Mesendoderm (in vitro differentiated cells): ENCODE measurements around the gene CHRNA4.

Experiments
- DNase-seq: peaks from one replicate; pipeline ENCODE4 v3.0.0; 2013
- H2AK5ac ChIP-seq: 2 replicates; pipeline ENCODE4 v1.6.1; 2013; ENCODE audit warnings: low read length, inconsistent platforms
- H2BK120ac ChIP-seq: 2 replicates; pipeline ENCODE4 v1.6.1; 2013; ENCODE audit warnings: low read depth, mild to moderate bottlenecking, low read length, moderate library complexity, mixed read lengths
- H2BK15ac ChIP-seq: replicated peaks from 2 replicates; pipeline ENCODE4 v1.6.1; 2013; ENCODE audit warnings: low read depth, mild to moderate bottlenecking, moderate library complexity
- H2BK5ac ChIP-seq: 2 replicates; pipeline ENCODE4 v1.6.1; 2013; ENCODE audit warnings: low read length, inconsistent platforms
- H3K18ac ChIP-seq: 2 replicates; pipeline ENCODE4 v1.6.1; 2013; ENCODE audit warnings: mild to moderate bottlenecking, low read length, mixed read lengths
- H3K23ac ChIP-seq: one replicate; pipeline ENCODE4 v1.6.1; 2013; ENCODE audit warnings: low read length
- H3K27ac ChIP-seq: 2 replicates; pipeline ENCODE4 v1.5.1; 2013; ENCODE audit warnings: low read depth, mild to moderate bottlenecking, inconsistent platforms, low read length, moderate library complexity
- H3K27me3 ChIP-seq: 2 replicates; pipeline ENCODE4 v1.6.1; 2013; ENCODE audit warnings: low read length, control low read depth, mild to moderate bottlenecking, inconsistent platforms; ENCODE audit not compliant: insufficient read depth, poor library complexity
- H3K36me3 ChIP-seq: 2 replicates; pipeline ENCODE4 v1.6.1; 2013; ENCODE audit warnings: low read length, inconsistent platforms; ENCODE audit not compliant: control insufficient read depth, insufficient read depth
- H3K4ac ChIP-seq: one replicate; pipeline ENCODE4 v1.6.1; 2013; ENCODE audit warnings: low read depth, mild to moderate bottlenecking, low read length, moderate library complexity
- H3K4me1 ChIP-seq: 2 replicates; pipeline ENCODE4 v1.6.1; 2013; ENCODE audit warnings: low read depth, low read length, inconsistent platforms; ENCODE audit not compliant: control insufficient read depth
- H3K4me2 ChIP-seq: 2 replicates; pipeline ENCODE4 v1.6.1; 2013; ENCODE audit warnings: low read length
- H3K4me3 ChIP-seq: 2 replicates; pipeline ENCODE4 v1.5.1; 2013; ENCODE audit warnings: mild to moderate bottlenecking, low read length
- H3K56ac ChIP-seq: one replicate; pipeline ENCODE4 v1.6.1; 2013; ENCODE audit warnings: low read length
- H3K79me1 ChIP-seq: 2 replicates; pipeline ENCODE4 v1.6.1; 2013; ENCODE audit warnings: low read length, inconsistent platforms
- H3K79me2 ChIP-seq: 2 replicates; pipeline ENCODE4 v1.6.1; 2013; ENCODE audit warnings: mild to moderate bottlenecking, low read length; ENCODE audit not compliant: control insufficient read depth, insufficient read depth
- H3K9ac ChIP-seq: 2 replicates; pipeline ENCODE4 v1.6.1; 2013; ENCODE audit warnings: low read length, inconsistent platforms
- H4K5ac ChIP-seq: one replicate; pipeline ENCODE4 v1.6.1; 2013; ENCODE audit warnings: low read length
- H4K8ac ChIP-seq: one replicate; pipeline ENCODE4 v1.6.1; 2013; ENCODE audit warnings: low read depth, mild to moderate bottlenecking, control low read depth, low read length, moderate library complexity
- WGBS: extraction: QIAGEN DNeasy Blood & Tissue Kit; methylation state at CpG from one replicate; pipeline ENCODE4 v1.1.7; 2013; ENCODE audit warnings: low lambda C conversion rate, missing lambda C conversion rate; ENCODE audit not compliant: insufficient coverage; ENCODE audit errors: extremely low coverage; 5-methylcytosine and 5-hydroxymethylcytosine counted together

CHRNA4 gene

DNA sequence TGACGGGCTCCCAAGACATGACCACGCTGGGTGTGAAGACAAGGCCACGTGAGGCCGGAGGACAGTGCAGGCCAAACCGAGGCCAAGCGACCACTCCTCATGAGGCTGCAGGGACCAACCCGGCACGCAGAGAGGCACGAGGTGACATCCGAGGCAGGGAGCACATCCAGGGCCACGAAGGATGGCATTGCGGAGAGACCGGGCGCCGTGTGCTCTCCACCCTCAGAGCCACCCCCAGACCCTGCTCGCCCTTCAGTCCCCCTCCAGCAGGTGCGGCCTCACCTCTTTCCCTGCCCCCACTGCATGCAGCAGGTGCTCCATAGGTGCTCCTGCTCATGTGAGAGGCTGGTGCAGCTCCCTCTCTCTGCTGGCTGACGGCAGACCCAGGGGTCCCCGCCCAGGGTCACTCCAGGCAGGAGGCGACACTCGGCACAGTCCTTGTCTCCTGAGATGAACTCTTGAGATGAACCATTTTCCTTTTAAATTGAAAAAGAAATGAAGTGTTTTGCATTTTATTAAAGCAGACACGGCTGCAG, 33.8 kb upstream of the CHRNA4 start:
- Histone ChIP-seq H3K36me3 (no peaks in the 10 kb centered on the region), H3K4ac (no peak overlapping the region), H4K8ac (no peak overlapping the region), H2BK15ac (no peak overlapping the region), H2BK120ac (no peak overlapping the region), H3K27ac (no peak overlapping the region), H3K79me2 (no peaks in the 10 kb centered on the region), H2BK5ac (no peak overlapping the region), H3K9ac (no peak overlapping the region), H3K79me1 (no peaks in the 10 kb centered on the region), H3K4me3 (no peak overlapping the region), H3K27me3 (no peaks in the 10 kb centered on the region), H3K18ac (no peak overlapping the region), H3K4me1 (no peaks in the 10 kb centered on the region), H3K4me2 (no peak overlapping the region), H4K5ac (no peak overlapping the region), H3K23ac (no peak overlapping the region), H3K56ac (no peak overlapping the region), H2AK5ac (no peak overlapping the region)
- no CpG with 5 or more reads among the region's 22 CpGs for WGBS
- DNase-seq, result no peak

DNA sequence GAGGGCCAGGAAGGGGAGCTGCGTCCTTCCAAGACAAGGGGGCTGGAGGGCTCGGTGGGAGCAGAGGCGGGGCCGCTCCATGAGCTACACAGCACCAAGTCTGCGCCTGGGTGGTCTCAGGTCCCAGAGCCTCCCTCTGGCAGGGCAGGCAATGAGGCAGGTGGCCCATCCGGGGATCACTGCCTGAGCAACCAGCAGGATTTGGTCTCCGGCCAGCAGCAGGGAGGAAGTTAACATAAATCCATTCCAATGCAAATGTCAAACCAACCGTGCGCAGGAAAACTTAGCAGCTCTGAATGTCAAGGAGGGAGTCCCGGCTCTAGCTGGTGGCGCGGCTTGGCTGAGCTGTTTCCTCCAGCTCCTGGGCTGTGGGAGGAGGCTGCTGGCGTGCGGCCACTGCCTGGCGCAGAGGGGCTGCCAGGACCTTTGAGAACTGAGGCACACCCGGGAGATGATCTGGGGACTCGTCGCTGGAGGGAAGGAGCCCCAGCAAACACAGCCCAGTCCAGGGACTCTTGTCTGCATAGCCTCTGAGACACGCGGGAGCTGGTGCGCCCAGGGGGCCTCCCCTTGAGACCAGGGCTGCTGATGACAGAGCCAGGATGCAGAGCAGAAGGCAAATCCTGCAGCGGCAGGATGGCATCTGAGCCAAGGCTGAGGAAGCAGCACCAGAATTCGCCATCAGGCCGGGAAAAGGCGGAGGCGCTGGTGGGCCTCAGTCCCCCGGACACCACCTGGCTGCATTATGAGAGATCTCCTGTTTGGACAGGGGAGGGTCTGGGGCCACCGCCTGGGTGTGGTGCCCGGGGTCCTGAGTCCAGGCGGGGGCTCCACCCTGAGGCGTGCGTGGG, 33.1 kb upstream of the CHRNA4 start:
- Histone ChIP-seq H3K36me3 (no peaks in the 10 kb centered on the region), H3K79me2 (no peaks in the 10 kb centered on the region), H3K56ac (no peak overlapping the region), H4K5ac (no peak overlapping the region), H3K79me1 (no peaks in the 10 kb centered on the region), H3K4me2 (no peak overlapping the region), H4K8ac (no peak overlapping the region), H2BK120ac (no peak overlapping the region), H3K27ac (no peak overlapping the region), H2BK15ac (no peak overlapping the region), H3K9ac (no peak overlapping the region), H3K27me3 (no peaks in the 10 kb centered on the region), H2BK5ac (no peak overlapping the region), H3K4me3 (no peak overlapping the region), H3K23ac (no peak overlapping the region), H2AK5ac (no peak overlapping the region), H3K4me1 (no peaks in the 10 kb centered on the region), H3K4ac (no peak overlapping the region), H3K18ac (no peak overlapping the region)
- WGBS, result no CpG with 5 or more reads among the region's 32 CpGs
- DNase-seq, result peak; percentile 42

DNA sequence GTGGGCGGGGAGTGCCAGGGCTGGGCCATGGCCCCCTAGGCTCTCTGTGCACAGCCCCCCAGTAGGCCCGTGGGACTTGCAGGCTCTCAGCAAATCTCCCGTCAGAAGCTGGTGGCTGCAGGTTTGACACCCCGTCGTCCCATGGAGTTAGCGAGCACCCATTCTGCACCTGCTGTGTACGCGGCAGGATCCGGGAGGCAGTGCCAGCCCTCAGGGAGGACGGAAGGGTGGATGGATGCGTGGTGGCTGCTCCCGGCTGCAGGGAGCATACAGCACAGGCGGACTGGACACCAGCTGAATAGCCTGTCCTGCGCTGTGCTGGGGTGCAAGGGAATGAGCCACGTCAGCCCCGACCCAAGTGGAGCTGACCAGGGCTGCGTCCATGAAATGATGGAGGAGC, 32.4 kb upstream of the CHRNA4 start:
- Histone ChIP-seq H4K5ac (no peak overlapping the region), H3K9ac (no peak overlapping the region), H3K4me3 (no peak overlapping the region), H2AK5ac (no peak overlapping the region), H3K4me1 (no peaks in the 10 kb centered on the region), H2BK15ac (no peak overlapping the region), H3K4ac (no peak overlapping the region), H3K4me2 (no peak overlapping the region), H3K27me3 (no peaks in the 10 kb centered on the region), H3K36me3 (no peaks in the 10 kb centered on the region), H3K27ac (no peak overlapping the region), H2BK5ac (no peak overlapping the region), H3K79me1 (no peaks in the 10 kb centered on the region), H4K8ac (no peak overlapping the region), H3K18ac (no peak overlapping the region), H3K23ac (no peak overlapping the region), H3K79me2 (no peaks in the 10 kb centered on the region), H3K56ac (no peak overlapping the region), H2BK120ac (no peak overlapping the region)
- no CpG with 5 or more reads among the region's 17 CpGs for WGBS
- DNase-seq, result no peak

DNA sequence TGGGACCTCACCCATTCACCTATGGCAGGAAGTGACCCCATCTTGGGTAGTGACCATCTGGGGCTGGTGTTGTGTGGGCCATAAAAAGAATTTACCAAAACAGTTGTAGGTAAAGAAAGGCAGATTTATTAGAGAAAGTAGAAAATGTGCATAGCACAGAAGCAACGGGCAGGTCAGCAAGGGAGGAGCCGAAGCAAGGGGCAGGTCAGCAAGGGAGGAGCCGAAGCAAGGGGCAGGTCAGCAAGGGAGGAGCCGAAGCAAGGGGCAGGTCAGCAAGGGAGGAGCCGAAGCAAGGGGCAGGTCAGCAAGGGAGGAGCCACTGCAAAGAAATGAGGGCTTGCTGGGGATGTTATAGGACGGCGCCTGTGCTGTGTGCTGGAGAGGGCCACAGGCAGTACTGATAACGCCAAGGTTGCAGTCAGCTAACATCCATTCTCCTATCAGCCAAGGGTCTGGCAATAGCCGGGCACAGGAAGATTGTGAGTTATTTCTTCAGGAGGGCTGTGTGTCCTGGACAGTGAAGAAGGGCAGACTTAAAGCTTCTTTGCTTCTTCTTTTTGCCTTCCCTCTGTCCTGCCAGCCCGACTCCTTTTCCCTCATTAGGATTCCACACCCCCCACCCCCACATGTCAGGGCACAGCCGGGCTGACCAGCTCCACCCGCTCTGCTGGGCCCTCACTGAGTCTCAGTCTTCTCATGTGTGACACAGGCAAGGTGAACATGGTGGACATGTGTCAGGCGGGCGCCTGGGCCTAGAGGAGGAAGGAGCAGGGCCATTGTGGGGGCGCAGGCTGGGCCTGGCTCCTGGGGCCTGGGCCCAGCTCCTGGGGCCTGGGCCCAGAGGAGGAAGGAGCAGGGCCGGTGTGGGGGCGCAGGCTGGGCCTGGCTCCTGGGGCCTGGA, 31.6 kb upstream of the CHRNA4 start:
- Histone ChIP-seq H3K27me3 (no peaks in the 10 kb centered on the region), H2BK5ac (no peak overlapping the region), H3K23ac (no peak overlapping the region), H3K4ac (no peak overlapping the region), H3K79me2 (no peaks in the 10 kb centered on the region), H3K18ac (no peak overlapping the region), H3K4me3 (no peak overlapping the region), H3K9ac (no peak overlapping the region), H3K4me2 (no peak overlapping the region), H3K79me1 (no peaks in the 10 kb centered on the region), H3K27ac (no peak overlapping the region), H4K8ac (no peak overlapping the region), H2BK15ac (no peak overlapping the region), H2AK5ac (no peak overlapping the region), H3K36me3 (no peaks in the 10 kb centered on the region), H3K4me1 (no peaks in the 10 kb centered on the region), H4K5ac (no peak overlapping the region), H2BK120ac (no peak overlapping the region), H3K56ac (no peak overlapping the region)
- no peak for DNase-seq
- WGBS, result no CpG with 5 or more reads among the region's 17 CpGs

DNA sequence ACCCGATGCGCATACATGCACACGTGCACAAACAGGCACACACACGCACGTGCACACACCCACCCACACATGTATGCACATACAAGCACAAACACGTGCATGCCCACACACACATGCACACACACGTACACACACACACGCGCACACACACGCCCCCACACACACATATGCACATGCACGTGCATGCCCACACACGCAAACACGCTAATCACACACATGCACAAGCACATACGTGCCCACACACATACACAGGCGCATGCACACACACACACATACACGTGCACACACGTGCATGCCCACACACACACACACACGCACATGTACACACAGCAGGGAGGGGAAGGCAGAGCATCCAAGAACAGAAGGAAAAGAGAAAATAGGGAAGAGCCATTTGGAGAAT, 26.8 kb upstream of the CHRNA4 start:
- DNase-seq, result no peak

More for the DNA sequence above, 26.8 kb upstream of the CHRNA4 start:
- Histone ChIP-seq H2BK120ac (no peak overlapping the region), H3K27me3 (no peaks in the 10 kb centered on the region), H3K4ac (no peak overlapping the region), H4K5ac (no peak overlapping the region), H3K36me3 (no peaks in the 10 kb centered on the region), H2BK5ac (no peak overlapping the region), H4K8ac (no peak overlapping the region), H3K79me1 (no peaks in the 10 kb centered on the region), H3K18ac (no peak overlapping the region), H3K27ac (no peak overlapping the region), H3K23ac (no peak overlapping the region), H3K9ac (no peak overlapping the region), H3K4me1 (no peaks in the 10 kb centered on the region), H3K4me2 (no peak overlapping the region), H3K4me3 (no peak overlapping the region), H2AK5ac (no peak overlapping the region), H3K79me2 (no peaks in the 10 kb centered on the region), H2BK15ac (no peak overlapping the region), H3K56ac (no peak overlapping the region)
- no CpG with 5 or more reads among the region's 18 CpGs for WGBS
